ENCODE data around the gene POLE. TPM values are rescaled to one million over a fixed set of nuclear protein-coding genes. Genes with fewer than 3 reads are reported as not detected.

The POLE gene
- total and polyA plus RNA-seq, 9 of the 15 experiments (the other 6 are each of a cell fraction or from before 2014, with no cell fraction given) = 2.4 to 154 (median 49.6) TPM

DNA sequence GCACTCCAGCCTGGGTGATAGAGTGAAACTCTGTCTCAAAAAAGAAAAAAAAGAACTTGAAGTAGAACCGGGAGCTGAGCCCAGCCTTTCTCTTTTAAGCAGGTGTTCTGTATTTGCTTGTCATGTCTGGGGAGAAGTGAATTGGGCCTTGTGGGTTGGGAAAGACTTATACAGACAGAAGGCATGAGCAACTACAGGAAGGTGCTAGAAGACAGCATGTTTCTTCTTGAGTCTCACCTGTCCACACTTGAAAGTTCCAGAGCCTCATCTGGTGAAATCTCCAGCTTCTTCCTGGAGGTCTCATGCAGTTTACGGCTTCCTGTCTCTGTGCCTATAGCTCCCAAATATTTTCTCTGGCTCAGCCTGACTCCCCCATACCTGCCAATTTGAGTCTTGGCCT is 26.0 kb upstream of the POLE start (continued):
- TF ChIP-seq, protein P1, sequence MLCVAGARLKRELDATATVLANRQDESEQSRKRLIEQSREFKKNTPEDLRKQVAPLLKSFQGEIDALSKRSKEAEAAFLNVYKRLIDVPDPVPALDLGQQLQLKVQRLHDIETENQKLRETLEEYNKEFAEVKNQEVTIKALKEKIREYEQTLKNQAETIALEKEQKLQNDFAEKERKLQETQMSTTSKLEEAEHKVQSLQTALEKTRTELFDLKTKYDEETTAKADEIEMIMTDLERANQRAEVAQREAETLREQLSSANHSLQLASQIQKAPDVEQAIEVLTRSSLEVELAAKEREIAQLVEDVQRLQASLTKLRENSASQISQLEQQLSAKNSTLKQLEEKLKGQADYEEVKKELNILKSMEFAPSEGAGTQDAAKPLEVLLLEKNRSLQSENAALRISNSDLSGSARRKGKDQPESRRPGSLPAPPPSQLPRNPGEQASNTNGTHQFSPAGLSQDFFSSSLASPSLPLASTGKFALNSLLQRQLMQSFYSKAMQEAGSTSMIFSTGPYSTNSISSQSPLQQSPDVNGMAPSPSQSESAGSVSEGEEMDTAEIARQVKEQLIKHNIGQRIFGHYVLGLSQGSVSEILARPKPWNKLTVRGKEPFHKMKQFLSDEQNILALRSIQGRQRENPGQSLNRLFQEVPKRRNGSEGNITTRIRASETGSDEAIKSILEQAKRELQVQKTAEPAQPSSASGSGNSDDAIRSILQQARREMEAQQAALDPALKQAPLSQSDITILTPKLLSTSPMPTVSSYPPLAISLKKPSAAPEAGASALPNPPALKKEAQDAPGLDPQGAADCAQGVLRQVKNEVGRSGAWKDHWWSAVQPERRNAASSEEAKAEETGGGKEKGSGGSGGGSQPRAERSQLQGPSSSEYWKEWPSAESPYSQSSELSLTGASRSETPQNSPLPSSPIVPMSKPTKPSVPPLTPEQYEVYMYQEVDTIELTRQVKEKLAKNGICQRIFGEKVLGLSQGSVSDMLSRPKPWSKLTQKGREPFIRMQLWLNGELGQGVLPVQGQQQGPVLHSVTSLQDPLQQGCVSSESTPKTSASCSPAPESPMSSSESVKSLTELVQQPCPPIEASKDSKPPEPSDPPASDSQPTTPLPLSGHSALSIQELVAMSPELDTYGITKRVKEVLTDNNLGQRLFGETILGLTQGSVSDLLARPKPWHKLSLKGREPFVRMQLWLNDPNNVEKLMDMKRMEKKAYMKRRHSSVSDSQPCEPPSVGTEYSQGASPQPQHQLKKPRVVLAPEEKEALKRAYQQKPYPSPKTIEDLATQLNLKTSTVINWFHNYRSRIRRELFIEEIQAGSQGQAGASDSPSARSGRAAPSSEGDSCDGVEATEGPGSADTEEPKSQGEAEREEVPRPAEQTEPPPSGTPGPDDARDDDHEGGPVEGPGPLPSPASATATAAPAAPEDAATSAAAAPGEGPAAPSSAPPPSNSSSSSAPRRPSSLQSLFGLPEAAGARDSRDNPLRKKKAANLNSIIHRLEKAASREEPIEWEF (CRISPR knock-in tag; IDR thresholded peaks at IDR 0.05) = no peak

DNA sequence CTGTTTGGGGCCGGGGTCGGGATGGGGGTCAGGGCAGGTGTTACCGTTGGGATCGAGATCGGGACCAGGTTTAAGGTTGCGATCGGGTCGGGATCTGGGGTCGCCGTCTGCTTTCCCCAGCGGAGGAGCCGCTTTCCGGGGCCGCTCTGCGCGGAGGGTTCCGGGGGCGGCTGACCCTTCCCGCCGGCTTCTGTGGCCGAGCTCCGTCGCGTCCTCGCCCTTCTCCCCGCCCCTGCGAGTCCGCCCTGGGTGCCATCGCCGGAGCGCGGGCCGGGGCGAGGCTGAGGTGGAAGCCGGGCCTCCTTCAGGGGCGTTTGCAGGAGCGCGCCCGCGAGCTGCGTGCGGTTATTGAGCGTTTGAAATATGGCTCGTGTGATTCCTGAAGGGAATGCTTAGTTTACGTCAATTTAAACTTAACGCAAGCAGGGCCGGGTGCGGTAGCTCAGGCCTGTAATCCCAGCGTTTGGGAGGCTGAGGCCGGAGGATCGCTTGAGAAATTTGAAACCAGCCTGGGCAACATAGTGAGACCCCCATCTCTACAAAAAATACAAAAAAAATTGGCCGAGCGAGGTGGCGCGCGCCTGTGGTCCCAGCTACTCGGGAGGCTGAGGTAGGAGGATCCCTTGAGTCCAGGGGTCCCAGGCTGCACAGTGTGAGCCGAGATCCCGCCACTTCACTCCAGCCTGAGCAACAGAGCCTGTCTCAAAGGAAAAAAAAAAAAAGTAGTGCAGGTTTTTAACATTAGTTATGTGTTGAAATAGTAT is 24.1 kb upstream of the POLE start:
- Histone ChIP-seq H3K27me3 (ENCODE audit: control insufficient read depth in 2 of 2, insufficient read depth in 2 of 2, low read length in 2 of 2) (no peaks in the 10 kb centered on the region), H3K27ac (ENCODE audit: extremely low read depth, low read depth, low read length) (peak overlapping the region; percentile 87), H3K4me1 (replicated peaks in 1 of 2; ENCODE audit: control insufficient read depth in 2 of 2, insufficient read depth in 2 of 2, low read length in 2 of 2) (peaks cover 2 to 19% of the 10 kb centered on the region in 2 experiments; a peak in 4 of 5 replicates), H3K79me2 (ENCODE audit: control insufficient read depth, insufficient read depth, low read length) (peaks cover 53% of the 10 kb centered on the region), H3K36me3 (ENCODE audit: control insufficient read depth, insufficient read depth, low read length) (peaks cover 39% of the 10 kb centered on the region), H3K4me3 (peak overlapping the region; percentile 99), H2AFZ (ENCODE audit: low read depth, low read length) (peak overlapping the region; percentile 89), H3K4me2 (ENCODE audit: insufficient read depth, low read length) (peak overlapping the region; percentile 82), H3K9me3 (replicated peaks; ENCODE audit: control insufficient read depth, insufficient read depth, low read depth, low read length) (no peaks in the 10 kb centered on the region), H4K20me1 (replicated peaks; ENCODE audit: control insufficient read depth, insufficient read depth, low read length) (no peaks in the 10 kb centered on the region), H3K9me1 (ENCODE audit: control insufficient read depth, insufficient read depth, low read length) (no peaks in the 10 kb centered on the region), H3K9ac (ENCODE audit: insufficient read depth in 1 of 2, low read depth in 2 of 2, low read length in 2 of 2) (peak overlapping the region; percentile 84 to 99)
- in situ Hi-C loops (cut with MboI) = no loop called here
- FAIRE-seq = no peak
- ChIA-PET CTCF (ENCODE audit: low intra/inter-chr PET ratio) (no interaction called here), POLR2A (interaction anchor here (0.6 to 0.9 kb wide), 3 partner anchors 25 to 108 kb away, joined by 3 to 5 read pairs (median 3); no protein-coding TSS in a partner anchor)
- DNase-seq (ENCODE audit: extremely low read depth in 1 of 4, low spot score in 3 of 4) = peak in 2 of 4 experiments; percentile 37 to 44
- intact Hi-C loops (cut with micrococcal nuclease) = no loop called here
- WGBS (ENCODE audit: insufficient coverage, low coverage, missing lambda C conversion rate) = under 1% methylated on average over 24 of the region's 59 CpGs
- no TSS peak for BruUV-seq (replicated peaks)
- ATAC-seq = peak; percentile 33
- no peak for TF ChIP-seq COPS2 (conservative IDR thresholded peaks at IDR 0.05)
- TF ChIP-seq SAP30 (IDR thresholded peaks at IDR 0.05; ENCODE audit: borderline replicate concordance, insufficient read depth, low read depth, low read length, poor library complexity, severe bottlenecking) = peak; percentile 46
- TF ChIP-seq ZNF785 (CRISPR knock-in tag; IDR thresholded peaks at IDR 0.05) = no peak
- peak; percentile 59 for TF ChIP-seq HNRNPLL (IDR thresholded peaks at IDR 0.05; ENCODE audit: low read depth, low read length, poor library complexity, severe bottlenecking)
- TF ChIP-seq, protein P2, sequence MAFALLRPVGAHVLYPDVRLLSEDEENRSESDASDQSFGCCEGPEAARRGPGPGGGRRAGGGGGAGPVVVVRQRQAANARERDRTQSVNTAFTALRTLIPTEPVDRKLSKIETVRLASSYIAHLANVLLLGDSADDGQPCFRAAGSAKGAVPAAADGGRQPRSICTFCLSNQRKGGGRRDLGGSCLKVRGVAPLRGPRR (CRISPR knock-in tag; IDR thresholded peaks at IDR 0.05) = no peak
- TF ChIP-seq, protein P3, sequence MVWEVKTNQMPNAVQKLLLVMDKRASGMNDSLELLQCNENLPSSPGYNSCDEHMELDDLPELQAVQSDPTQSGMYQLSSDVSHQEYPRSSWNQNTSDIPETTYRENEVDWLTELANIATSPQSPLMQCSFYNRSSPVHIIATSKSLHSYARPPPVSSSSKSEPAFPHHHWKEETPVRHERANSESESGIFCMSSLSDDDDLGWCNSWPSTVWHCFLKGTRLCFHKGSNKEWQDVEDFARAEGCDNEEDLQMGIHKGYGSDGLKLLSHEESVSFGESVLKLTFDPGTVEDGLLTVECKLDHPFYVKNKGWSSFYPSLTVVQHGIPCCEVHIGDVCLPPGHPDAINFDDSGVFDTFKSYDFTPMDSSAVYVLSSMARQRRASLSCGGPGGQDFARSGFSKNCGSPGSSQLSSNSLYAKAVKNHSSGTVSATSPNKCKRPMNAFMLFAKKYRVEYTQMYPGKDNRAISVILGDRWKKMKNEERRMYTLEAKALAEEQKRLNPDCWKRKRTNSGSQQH (CRISPR knock-in tag; IDR thresholded peaks at IDR 0.05) = no peak
- TF ChIP-seq CREB1 (IDR thresholded peaks at IDR 0.05) = no peak
- 0 out of 2 replicates have a peak, but pooled peaks have one; percentile 14 for TF ChIP-seq CREB1 (CRISPR knock-in tag; IDR thresholded peaks at IDR 0.05)
- peak; percentile 46 for TF ChIP-seq EGR1 (conservative IDR thresholded peaks at IDR 0.05)
- TF ChIP-seq ZNF436 (CRISPR knock-in tag; IDR thresholded peaks at IDR 0.05) = no peak
- TF ChIP-seq ETV6 (IDR thresholded peaks at IDR 0.05; ENCODE audit: borderline replicate concordance in 1 of 2, low read depth in 2 of 2, low read length in 1 of 2) = no peak
- TF ChIP-seq ETV6 (CRISPR knock-in tag; IDR thresholded peaks at IDR 0.05; ENCODE audit: borderline replicate concordance) = no peak
